NCI-H446 treated with DMSO at 0.1 percent for 48 hours (cell line): ENCODE results near the gene ANO10.
"Not testable (repeated sequence)": the region's sequence is repeated elsewhere in the genome, so short reads cannot be mapped to it uniquely, and the experiment has no call there.

Source experiments
- DNase-seq: peaks from one replicate; lab custom pipeline; 2025; lab: John Stamatoyannopoulos, UW

Gene ANO10

GRCh38 chr3:43372007-43372740 lies 249.6 kb downstream of the ANO10 start:
- DNase-seq = no peak

DNA sequence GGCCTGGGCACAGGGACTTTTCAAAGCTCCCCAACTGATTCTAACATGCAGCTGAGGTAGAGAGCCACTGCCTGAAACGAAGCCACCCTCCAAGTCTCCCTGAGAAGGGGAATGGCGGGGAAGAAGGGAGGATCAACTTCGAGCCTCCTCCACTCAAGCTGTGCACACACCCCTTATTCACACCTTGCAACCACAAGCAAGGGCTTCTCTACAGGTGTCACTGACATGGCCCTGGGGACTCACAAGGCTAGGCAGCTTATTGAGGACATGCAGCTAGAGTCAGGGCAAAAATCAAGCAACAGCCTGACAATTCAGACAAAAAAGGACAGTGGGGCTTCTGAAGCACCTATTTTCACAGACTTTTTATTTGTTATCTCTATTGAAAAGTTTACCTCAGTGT lies 250.3 kb downstream of the ANO10 start:
- DNase-seq = no peak

DNA sequence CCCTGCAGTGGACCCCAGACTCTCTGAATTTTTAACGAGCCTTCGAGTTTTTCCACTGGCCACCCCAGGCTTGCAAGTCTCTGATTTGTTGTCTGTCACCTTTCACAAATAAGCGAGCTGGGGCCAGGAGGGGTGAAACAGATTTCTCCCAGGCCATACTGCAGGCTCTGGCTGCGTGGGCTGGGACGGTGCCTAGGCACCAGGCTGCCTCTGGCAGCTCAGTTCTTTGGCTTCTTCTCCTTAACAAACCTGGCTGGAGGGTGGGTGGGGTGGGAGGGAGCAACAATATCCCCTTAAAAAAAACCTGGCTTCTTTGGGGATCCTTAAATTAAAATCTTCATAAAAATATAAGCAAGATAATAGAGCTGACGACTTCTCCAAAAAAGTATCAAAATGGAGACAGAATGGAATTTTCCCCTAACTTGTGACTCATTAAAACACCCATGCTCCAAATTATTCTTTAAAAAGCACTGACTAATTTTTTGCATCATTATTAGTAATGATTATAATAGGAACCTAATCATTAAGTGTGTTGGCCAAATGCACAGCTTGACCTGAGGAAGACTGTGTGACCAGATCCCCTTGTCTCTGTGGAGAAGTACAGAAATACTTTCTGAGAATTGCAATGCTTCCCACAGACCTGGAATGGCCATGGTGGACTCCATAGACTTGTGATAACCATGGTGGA lies 251.4 kb downstream of the ANO10 start:
- no peak for DNase-seq

GRCh38 chr3:43369404-43370292 lies 252.2 kb downstream of the ANO10 start:
- no peak for DNase-seq

GRCh38 chr3:43366885-43367284 lies 254.9 kb downstream of the ANO10 start:
- DNase-seq = no peak

DNA sequence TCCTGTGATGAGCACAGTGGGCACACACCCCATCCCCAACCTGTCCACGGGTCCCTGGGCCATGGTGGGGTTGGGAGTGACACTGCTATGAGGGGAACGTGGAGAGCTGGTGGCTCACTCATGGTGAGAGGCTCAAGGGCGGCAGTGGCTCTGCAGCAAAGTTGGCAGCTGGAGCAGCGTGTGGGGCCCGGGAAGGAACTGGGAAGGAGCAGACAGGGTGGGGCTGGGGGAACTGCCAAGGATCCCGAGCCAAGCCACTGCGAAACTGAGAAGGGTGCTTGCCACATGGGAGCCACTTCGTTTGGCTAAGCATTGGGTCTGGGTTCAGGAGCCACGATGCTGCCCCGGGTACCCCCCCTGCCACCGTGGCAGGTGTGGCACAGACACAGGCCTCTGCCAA lies 255.3 kb downstream of the ANO10 start:
- DNase-seq = no peak

- DNase-seq = no peak
These were observed 256.1 kb downstream of the ANO10 start for GRCh38 chr3:43365601-43366305.

GRCh38 chr3:43364926-43365325 lies 256.9 kb downstream of the ANO10 start:
- no peak for DNase-seq

- no peak for DNase-seq
These were observed 257.3 kb downstream of the ANO10 start for GRCh38 chr3:43364494-43364893.

DNA sequence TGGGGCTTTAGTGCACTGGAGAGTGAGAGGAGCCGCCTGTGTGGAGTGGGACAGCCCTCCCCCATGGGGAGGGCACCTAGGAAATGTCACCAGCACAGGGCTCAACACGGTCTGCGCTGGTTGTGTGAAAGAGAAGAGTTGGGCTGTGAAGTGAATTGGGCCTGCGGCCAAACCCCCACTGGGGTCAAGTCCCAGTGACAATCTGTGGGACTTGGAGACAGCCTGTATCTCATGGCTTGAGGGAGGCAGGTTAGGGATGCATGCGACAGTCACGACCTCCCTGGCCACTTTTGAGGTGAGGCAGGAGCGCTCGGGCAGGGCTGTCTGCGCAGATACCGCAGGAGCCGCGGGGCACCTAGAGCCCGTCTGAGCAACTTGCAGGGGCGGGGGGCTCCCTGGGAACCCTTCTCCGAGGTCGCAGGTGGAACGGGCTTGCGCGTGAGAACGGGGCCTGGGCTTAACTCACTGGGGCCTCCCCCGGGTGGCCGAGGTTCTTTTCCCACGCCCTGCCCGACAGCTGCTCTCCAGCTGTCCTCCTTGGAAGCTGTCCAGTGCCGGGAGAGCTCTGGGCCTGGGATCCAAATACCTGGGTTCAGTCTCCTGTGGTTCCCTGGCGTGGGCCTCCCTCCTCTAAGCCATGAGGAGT lies 258.1 kb downstream of the ANO10 start:
- DNase-seq = no peak

GRCh38 chr3:43362961-43363360 lies 258.9 kb downstream of the ANO10 start:
- no peak for DNase-seq

GRCh38 chr3:43362183-43362582 lies 259.6 kb downstream of the ANO10 start:
- DNase-seq = no peak

GRCh38 chr3:43361077-43361476 lies 260.7 kb downstream of the ANO10 start:
- DNase-seq = no peak

- not testable (repeated sequence) for DNase-seq
These were observed 265.8 kb downstream of the ANO10 start for GRCh38 chr3:43356033-43356432.

GRCh38 chr3:43353923-43354670 lies 267.7 kb downstream of the ANO10 start:
- no peak for DNase-seq

DNA sequence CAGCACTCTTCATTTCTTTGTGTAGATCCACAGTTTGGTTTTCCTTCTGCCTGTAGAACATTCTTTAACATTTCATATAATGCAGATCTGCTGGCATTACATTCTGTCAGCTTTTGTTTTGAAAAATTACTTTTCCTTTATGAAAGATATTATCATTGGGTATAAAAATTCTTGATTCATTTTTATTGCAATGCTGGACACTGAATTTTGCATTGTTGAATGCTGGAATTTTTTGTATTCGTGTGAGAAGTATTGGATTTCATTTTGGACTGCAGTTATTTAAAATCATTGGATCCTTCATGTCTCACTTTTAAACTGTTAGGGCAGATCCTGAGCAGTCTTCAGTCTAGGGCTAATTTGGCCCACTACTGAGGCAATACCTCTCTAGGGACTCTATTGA lies 268.4 kb downstream of the ANO10 start:
- DNase-seq = no peak

GRCh38 chr3:43349716-43350115 lies 272.1 kb downstream of the ANO10 start:
- no peak for DNase-seq

DNA sequence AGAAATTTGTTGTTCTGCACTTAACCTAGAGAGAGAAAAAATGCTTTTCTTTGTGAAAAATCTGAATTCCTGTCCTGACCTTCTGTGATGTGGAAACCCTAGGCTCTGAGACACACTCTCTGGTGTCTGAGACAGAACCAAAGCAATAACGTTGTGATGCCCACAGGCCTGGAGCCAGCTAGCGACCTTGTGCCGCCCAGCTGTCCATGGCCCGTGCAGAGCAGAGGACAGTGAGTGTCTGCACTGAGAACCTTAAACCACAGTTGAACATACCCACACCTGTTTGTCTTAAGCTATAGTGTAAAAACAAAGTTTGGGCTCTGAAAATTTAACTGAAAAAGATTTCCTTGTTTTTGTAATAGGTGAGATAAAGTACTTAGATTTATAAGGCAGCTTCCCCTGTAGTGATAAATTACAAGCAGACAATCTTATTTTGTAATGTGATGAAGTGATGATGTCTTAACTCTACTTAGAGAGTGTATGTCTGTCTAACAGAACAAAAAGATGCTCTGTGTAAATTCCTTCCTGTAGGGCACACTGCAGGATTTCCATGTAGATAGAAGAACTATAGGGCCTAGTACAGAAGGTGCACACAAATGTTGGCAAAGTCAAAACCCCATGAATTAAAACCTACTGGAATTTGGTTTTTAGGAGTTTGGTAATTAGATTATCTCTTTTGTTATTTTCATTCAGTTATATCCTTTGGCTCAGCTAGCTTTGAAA lies 272.8 kb downstream of the ANO10 start:
- no peak for DNase-seq

- no peak for DNase-seq
These were observed 273.5 kb downstream of the ANO10 start for GRCh38 chr3:43348350-43348749.

- DNase-seq = no peak
These were observed 274.0 kb downstream of the ANO10 start for GRCh38 chr3:43347774-43348173.
